A549 (cell line): Measurements from ENCODE around the gene SNX20.

Experiments used
- CHD2 ChIP-seq: fragments of 150-350 bp; IDR thresholded peaks from 2 replicates; pipeline ENCODE4 v1.6.1; 2014; ENCODE audit warnings: low read length; ENCODE audit not compliant: partially characterized antibody
- HOXB13 ChIP-seq: fragments of 250-450 bp; sonication (Bioruptor Pico); IDR thresholded peaks from 2 replicates; pipeline ENCODE4 v1.5.0; 2020; ENCODE audit warnings: low read depth, mild to moderate bottlenecking, moderate library complexity
- MAFK ChIP-seq: fragments of 450-650 bp; IDR thresholded peaks from 2 replicates; pipeline ENCODE4 v1.6.1; 2014; ENCODE audit not compliant: partially characterized antibody

DNA sequence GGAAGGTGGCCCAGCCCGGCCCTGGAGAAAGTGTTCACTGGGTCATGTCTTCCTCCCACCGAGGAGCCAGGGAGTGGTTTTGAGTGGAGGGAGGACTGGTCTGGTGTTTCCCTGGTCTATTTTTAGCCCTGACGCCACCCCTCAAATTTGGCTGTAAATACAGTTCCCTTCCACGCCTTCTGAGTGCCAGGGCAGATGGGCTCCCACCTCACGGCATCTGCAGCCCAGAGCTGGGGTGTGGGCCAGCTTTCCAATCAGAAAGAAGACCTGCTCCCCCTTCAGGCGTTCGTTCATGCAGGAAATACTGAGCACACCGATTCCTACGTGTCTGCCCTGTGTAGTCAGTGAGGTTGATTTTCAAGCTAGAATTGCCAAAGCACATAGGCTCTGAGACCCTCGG, 53.7 kb downstream of the SNX20 start:
- no peak for TF ChIP-seq MAFK
- TF ChIP-seq HOXB13 (CRISPR knock-in tag): no peak
- TF ChIP-seq CHD2: no peak
